NCI-H510A (cell line): ENCODE measurements around the gene GRPEL1.
A peak's percentile ranks its signal among the peaks of the same experiment; 100 is the strongest.
"Not testable (repeated sequence)": the region's sequence is repeated elsewhere in the genome, so short reads cannot be mapped to it uniquely, and the experiment has no call there.

Experiments
- DNase-seq: peaks from one replicate; lab custom pipeline; 2025; lab: John Stamatoyannopoulos, UW

The GRPEL1 gene

GRCh38 chr4:7067452-7068278 lies at the start of gene GRPEL1:
TSS of gene GRPEL1 (minus strand) at chr4:7068064. CDS start at chr4:7068032, 32 bp downstream.
- peak; percentile 86 for DNase-seq

- DNase-seq: no peak
Measured at GRCh38 chr4:7116705-7117104, 48.8 kb upstream of the GRPEL1 start.

GRCh38 chr4:7115557-7116340 lies 47.9 kb upstream of the GRPEL1 start:
- no peak for DNase-seq

- no peak for DNase-seq
Measured at GRCh38 chr4:7112656-7113055, 44.8 kb upstream of the GRPEL1 start.

- DNase-seq: no peak
Measured at GRCh38 chr4:7111441-7111840, 43.6 kb upstream of the GRPEL1 start.

GRCh38 chr4:7110546-7110945 lies 42.7 kb upstream of the GRPEL1 start:
- DNase-seq: no peak

GRCh38 chr4:7109169-7109568 lies 41.3 kb upstream of the GRPEL1 start:
- no peak for DNase-seq

- DNase-seq: no peak
Measured at GRCh38 chr4:7108660-7109059, 40.8 kb upstream of the GRPEL1 start.

- DNase-seq: no peak
Measured at GRCh38 chr4:7108046-7108625, 40.3 kb upstream of the GRPEL1 start.

GRCh38 chr4:7107166-7107905 lies 39.5 kb upstream of the GRPEL1 start:
- no peak for DNase-seq

GRCh38 chr4:7105276-7105675 lies 37.4 kb upstream of the GRPEL1 start:
- DNase-seq: no peak

GRCh38 chr4:7104366-7105031 lies 36.6 kb upstream of the GRPEL1 start:
- DNase-seq: no peak

GRCh38 chr4:7103607-7104365 lies 35.9 kb upstream of the GRPEL1 start:
- no peak for DNase-seq

GRCh38 chr4:7103031-7103606 lies 35.3 kb upstream of the GRPEL1 start:
- DNase-seq: peak; percentile 44

GRCh38 chr4:7102516-7102909 lies 34.6 kb upstream of the GRPEL1 start:
- not testable (repeated sequence) for DNase-seq

- peak; percentile 14 for DNase-seq
Measured at GRCh38 chr4:7101692-7102515, 34.0 kb upstream of the GRPEL1 start.

GRCh38 chr4:7096236-7096635 lies 28.4 kb upstream of the GRPEL1 start:
- DNase-seq: no peak

GRCh38 chr4:7095611-7096155 lies 27.8 kb upstream of the GRPEL1 start:
- no peak for DNase-seq

- no peak for DNase-seq
Measured at GRCh38 chr4:7094916-7095315, 27.1 kb upstream of the GRPEL1 start.
